ENCODE data around the gene SUGP2.

The SUGP2 gene

GRCh38 chr19:19049406-19049805, 16.1 kb upstream of the SUGP2 start:
- no peak overlapping the region for H2BK120ac ChIP-seq (ENCODE audit: low read depth, low read length)
- no peaks in the 10 kb centered on the region for H3K79me1 ChIP-seq (ENCODE audit: low read length)
- H4K8ac ChIP-seq (ENCODE audit: low read depth, low read length) = no peak overlapping the region
- no peak overlapping the region for H3K9ac ChIP-seq (ENCODE audit: low read length)
- no peak overlapping the region for H2AK5ac ChIP-seq (ENCODE audit: low read length)
- peak overlapping the region; percentile 49 for H3K27ac ChIP-seq (ENCODE audit: low read depth, low read length)
- H3K79me2 ChIP-seq (ENCODE audit: control insufficient read depth, insufficient read depth, low read length) = no peaks in the 10 kb centered on the region
- H3K23ac ChIP-seq (ENCODE audit: low read length) = no peak overlapping the region
- no peak overlapping the region for H3K4me3 ChIP-seq (ENCODE audit: low read length)
- H3K4ac ChIP-seq (ENCODE audit: low read depth, low read length) = no peak overlapping the region
- no peak for DNase-seq
- H3K27me3 ChIP-seq (ENCODE audit: insufficient read depth, low read length, poor library complexity) = no peaks in the 10 kb centered on the region
- no peak overlapping the region for H2BK15ac ChIP-seq (replicated peaks; ENCODE audit: low read depth)
- H3K56ac ChIP-seq (ENCODE audit: low read length) = no peak overlapping the region
- peaks cover 7% of the 10 kb centered on the region for H3K36me3 ChIP-seq (ENCODE audit: control insufficient read depth, insufficient read depth, low read length)
- no peak overlapping the region for H4K5ac ChIP-seq (ENCODE audit: low read length)
- H3K4me1 ChIP-seq (ENCODE audit: control insufficient read depth, low read depth, low read length) = no peaks in the 10 kb centered on the region
- no peak overlapping the region for H2BK5ac ChIP-seq (ENCODE audit: low read length)
- no CpG with 5 or more reads among the region's 2 CpGs for WGBS (ENCODE audit: extremely low coverage, insufficient coverage, low lambda C conversion rate)
- H3K18ac ChIP-seq (ENCODE audit: low read length) = no peak overlapping the region
- H3K4me2 ChIP-seq (ENCODE audit: low read length) = no peak overlapping the region

GRCh38 chr19:19043881-19044280, 10.6 kb upstream of the SUGP2 start:
- DNase-seq = no peak
- no peak overlapping the region for H3K4ac ChIP-seq (ENCODE audit: low read depth, low read length)
- H4K5ac ChIP-seq (ENCODE audit: low read length) = no peak overlapping the region
- no peak overlapping the region for H2BK5ac ChIP-seq (ENCODE audit: low read length)
- no peak overlapping the region for H3K9ac ChIP-seq (ENCODE audit: low read length)
- H3K56ac ChIP-seq (ENCODE audit: low read length) = no peak overlapping the region
- WGBS (ENCODE audit: extremely low coverage, insufficient coverage, low lambda C conversion rate) = no CpG with 5 or more reads among the region's 6 CpGs
- H2BK15ac ChIP-seq (replicated peaks; ENCODE audit: low read depth) = no peak overlapping the region
- no peak overlapping the region for H3K27ac ChIP-seq (ENCODE audit: low read depth, low read length)
- H3K4me2 ChIP-seq (ENCODE audit: low read length) = no peak overlapping the region
- no peak overlapping the region for H2AK5ac ChIP-seq (ENCODE audit: low read length)
- no peak overlapping the region for H3K4me3 ChIP-seq (ENCODE audit: low read length)
- no peaks in the 10 kb centered on the region for H3K27me3 ChIP-seq (ENCODE audit: insufficient read depth, low read length, poor library complexity)
- peaks cover 14% of the 10 kb centered on the region for H3K79me2 ChIP-seq (ENCODE audit: control insufficient read depth, insufficient read depth, low read length)
- no peak overlapping the region for H2BK120ac ChIP-seq (ENCODE audit: low read depth, low read length)
- H3K79me1 ChIP-seq (ENCODE audit: low read length) = peaks cover 16% of the 10 kb centered on the region
- H3K23ac ChIP-seq (ENCODE audit: low read length) = no peak overlapping the region
- peaks cover 7% of the 10 kb centered on the region for H3K36me3 ChIP-seq (ENCODE audit: control insufficient read depth, insufficient read depth, low read length)
- H3K18ac ChIP-seq (ENCODE audit: low read length) = no peak overlapping the region
- H4K8ac ChIP-seq (ENCODE audit: low read depth, low read length) = no peak overlapping the region
- H3K4me1 ChIP-seq (ENCODE audit: control insufficient read depth, low read depth, low read length) = no peaks in the 10 kb centered on the region

GRCh38 chr19:19043481-19043880, 10.2 kb upstream of the SUGP2 start:
- no peak overlapping the region for H2BK120ac ChIP-seq (ENCODE audit: low read depth, low read length)
- no peak overlapping the region for H3K18ac ChIP-seq (ENCODE audit: low read length)
- H3K56ac ChIP-seq (ENCODE audit: low read length) = no peak overlapping the region
- H4K5ac ChIP-seq (ENCODE audit: low read length) = no peak overlapping the region
- no peak overlapping the region for H2BK15ac ChIP-seq (replicated peaks; ENCODE audit: low read depth)
- H3K36me3 ChIP-seq (ENCODE audit: control insufficient read depth, insufficient read depth, low read length) = peaks cover 7% of the 10 kb centered on the region
- H3K4me1 ChIP-seq (ENCODE audit: control insufficient read depth, low read depth, low read length) = no peaks in the 10 kb centered on the region
- no peak overlapping the region for H2AK5ac ChIP-seq (ENCODE audit: low read length)
- no peak overlapping the region for H3K27ac ChIP-seq (ENCODE audit: low read depth, low read length)
- no peak overlapping the region for H3K4me2 ChIP-seq (ENCODE audit: low read length)
- H3K4me3 ChIP-seq (ENCODE audit: low read length) = no peak overlapping the region
- no peak overlapping the region for H3K4ac ChIP-seq (ENCODE audit: low read depth, low read length)
- DNase-seq = no peak
- WGBS (ENCODE audit: extremely low coverage, insufficient coverage, low lambda C conversion rate) = no CpG with 5 or more reads among the region's 6 CpGs
- peaks cover 16% of the 10 kb centered on the region for H3K79me1 ChIP-seq (ENCODE audit: low read length)
- no peak overlapping the region for H3K9ac ChIP-seq (ENCODE audit: low read length)
- no peak overlapping the region for H3K23ac ChIP-seq (ENCODE audit: low read length)
- H3K27me3 ChIP-seq (ENCODE audit: insufficient read depth, low read length, poor library complexity) = no peaks in the 10 kb centered on the region
- H3K79me2 ChIP-seq (ENCODE audit: control insufficient read depth, insufficient read depth, low read length) = peaks cover 14% of the 10 kb centered on the region
- H4K8ac ChIP-seq (ENCODE audit: low read depth, low read length) = no peak overlapping the region
- no peak overlapping the region for H2BK5ac ChIP-seq (ENCODE audit: low read length)

DNA sequence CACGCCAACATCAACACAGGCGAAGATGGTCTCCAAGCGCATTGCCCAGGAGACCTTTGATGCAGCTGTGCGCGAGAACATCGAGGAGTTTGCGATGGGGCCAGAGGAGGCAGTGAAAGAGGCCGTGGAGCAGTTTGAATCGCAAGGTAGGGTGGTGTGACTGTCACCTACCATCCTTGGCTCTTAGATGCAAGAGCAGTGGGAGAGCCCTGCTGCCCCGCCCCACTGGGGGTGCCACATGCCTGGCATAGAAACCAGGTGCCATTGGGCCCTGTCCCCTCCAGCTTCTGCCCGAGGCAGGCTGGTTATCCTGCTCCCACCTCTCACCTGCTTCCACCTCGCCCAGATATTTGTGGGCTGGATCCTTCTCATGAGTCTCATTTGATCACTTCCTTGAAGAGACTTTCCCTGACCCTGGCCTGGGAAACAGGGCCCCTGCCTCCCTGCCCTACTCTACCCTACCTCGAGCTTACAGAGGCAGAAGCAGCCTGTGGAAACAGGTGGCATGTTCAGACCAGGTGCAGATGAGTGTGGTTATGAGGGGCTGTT, 9.5 kb upstream of the SUGP2 start:
- H3K56ac ChIP-seq (ENCODE audit: low read length) = no peak overlapping the region
- no peak overlapping the region for H3K4ac ChIP-seq (ENCODE audit: low read depth, low read length)
- peaks cover 17% of the 10 kb centered on the region for H3K79me1 ChIP-seq (ENCODE audit: low read length)
- DNase-seq = no peak
- H4K8ac ChIP-seq (ENCODE audit: low read depth, low read length) = no peak overlapping the region
- no CpG with 5 or more reads among the region's 13 CpGs for WGBS (ENCODE audit: extremely low coverage, insufficient coverage, low lambda C conversion rate)
- no peak overlapping the region for H3K23ac ChIP-seq (ENCODE audit: low read length)
- H4K5ac ChIP-seq (ENCODE audit: low read length) = no peak overlapping the region
- H3K4me3 ChIP-seq (ENCODE audit: low read length) = no peak overlapping the region
- H3K18ac ChIP-seq (ENCODE audit: low read length) = no peak overlapping the region
- H2AK5ac ChIP-seq (ENCODE audit: low read length) = no peak overlapping the region
- H3K9ac ChIP-seq (ENCODE audit: low read length) = no peak overlapping the region
- H2BK5ac ChIP-seq (ENCODE audit: low read length) = no peak overlapping the region
- peaks cover 19% of the 10 kb centered on the region for H3K79me2 ChIP-seq (ENCODE audit: control insufficient read depth, insufficient read depth, low read length)
- no peak overlapping the region for H2BK15ac ChIP-seq (replicated peaks; ENCODE audit: low read depth)
- H3K27ac ChIP-seq (ENCODE audit: low read depth, low read length) = no peak overlapping the region
- H3K36me3 ChIP-seq (ENCODE audit: control insufficient read depth, insufficient read depth, low read length) = peaks cover 7% of the 10 kb centered on the region
- H3K27me3 ChIP-seq (ENCODE audit: insufficient read depth, low read length, poor library complexity) = no peaks in the 10 kb centered on the region
- H3K4me2 ChIP-seq (ENCODE audit: low read length) = no peak overlapping the region
- no peaks in the 10 kb centered on the region for H3K4me1 ChIP-seq (ENCODE audit: control insufficient read depth, low read depth, low read length)
- no peak overlapping the region for H2BK120ac ChIP-seq (ENCODE audit: low read depth, low read length)

DNA sequence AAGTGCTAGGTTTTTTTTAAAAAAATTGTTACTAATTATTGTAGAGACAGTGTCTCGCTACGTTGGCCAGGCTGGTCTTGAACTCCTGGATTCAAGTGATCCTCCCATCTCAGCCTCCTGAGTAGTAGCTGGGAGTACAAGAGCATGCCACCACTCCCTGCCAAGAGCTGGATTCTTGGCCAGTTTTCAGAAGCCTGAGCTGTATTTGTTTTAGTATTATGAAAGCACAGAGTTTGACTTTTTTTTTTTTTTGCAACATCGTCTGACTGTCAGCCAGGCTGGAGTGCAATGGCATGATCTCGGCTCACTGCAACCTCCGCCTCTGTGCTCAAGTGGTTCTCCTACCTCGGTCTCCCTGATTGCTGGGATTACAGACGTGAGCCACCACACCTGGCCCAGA, 7.1 kb upstream of the SUGP2 start:
- Histone ChIP-seq H3K23ac (ENCODE audit: low read length) (no peak overlapping the region), H3K79me2 (ENCODE audit: control insufficient read depth, insufficient read depth, low read length) (peaks cover 38% of the 10 kb centered on the region), H3K36me3 (ENCODE audit: control insufficient read depth, insufficient read depth, low read length) (peaks cover 9% of the 10 kb centered on the region), H3K4me2 (ENCODE audit: low read length) (no peak overlapping the region), H3K56ac (ENCODE audit: low read length) (no peak overlapping the region), H3K9ac (ENCODE audit: low read length) (no peak overlapping the region), H3K18ac (ENCODE audit: low read length) (no peak overlapping the region), H2AK5ac (ENCODE audit: low read length) (no peak overlapping the region), H3K4me3 (ENCODE audit: low read length) (no peak overlapping the region), H2BK15ac (replicated peaks; ENCODE audit: low read depth) (no peak overlapping the region), H2BK5ac (ENCODE audit: low read length) (no peak overlapping the region), H3K27ac (ENCODE audit: low read depth, low read length) (no peak overlapping the region), H3K4me1 (ENCODE audit: control insufficient read depth, low read depth, low read length) (no peaks in the 10 kb centered on the region), H3K79me1 (ENCODE audit: low read length) (peaks cover 25% of the 10 kb centered on the region), H3K4ac (ENCODE audit: low read depth, low read length) (no peak overlapping the region), H3K27me3 (ENCODE audit: insufficient read depth, low read length, poor library complexity) (no peaks in the 10 kb centered on the region), H2BK120ac (ENCODE audit: low read depth, low read length) (no peak overlapping the region), H4K5ac (ENCODE audit: low read length) (no peak overlapping the region), H4K8ac (ENCODE audit: low read depth, low read length) (no peak overlapping the region)
- WGBS (ENCODE audit: extremely low coverage, insufficient coverage, low lambda C conversion rate) = no CpG with 5 or more reads among the region's 7 CpGs
- no peak for DNase-seq

- no peak overlapping the region for H2BK5ac ChIP-seq (ENCODE audit: low read length)
- H3K4ac ChIP-seq (ENCODE audit: low read depth, low read length) = no peak overlapping the region
- no peak overlapping the region for H3K4me3 ChIP-seq (ENCODE audit: low read length)
- no peak overlapping the region for H4K5ac ChIP-seq (ENCODE audit: low read length)
- no peak overlapping the region for H2BK120ac ChIP-seq (ENCODE audit: low read depth, low read length)
- no peak overlapping the region for H2BK15ac ChIP-seq (replicated peaks; ENCODE audit: low read depth)
- no peak overlapping the region for H3K18ac ChIP-seq (ENCODE audit: low read length)
- H3K4me1 ChIP-seq (ENCODE audit: control insufficient read depth, low read depth, low read length) = no peaks in the 10 kb centered on the region
- no peak overlapping the region for H3K4me2 ChIP-seq (ENCODE audit: low read length)
- H3K36me3 ChIP-seq (ENCODE audit: control insufficient read depth, insufficient read depth, low read length) = peaks cover 9% of the 10 kb centered on the region
- no peak overlapping the region for H4K8ac ChIP-seq (ENCODE audit: low read depth, low read length)
- DNase-seq = no peak
- no peak overlapping the region for H3K56ac ChIP-seq (ENCODE audit: low read length)
- H2AK5ac ChIP-seq (ENCODE audit: low read length) = no peak overlapping the region
- no peak overlapping the region for H3K27ac ChIP-seq (ENCODE audit: low read depth, low read length)
- H3K23ac ChIP-seq (ENCODE audit: low read length) = no peak overlapping the region
- peaks cover 42% of the 10 kb centered on the region for H3K79me2 ChIP-seq (ENCODE audit: control insufficient read depth, insufficient read depth, low read length)
- H3K27me3 ChIP-seq (ENCODE audit: insufficient read depth, low read length, poor library complexity) = no peaks in the 10 kb centered on the region
- no peak overlapping the region for H3K9ac ChIP-seq (ENCODE audit: low read length)
- no CpG with 5 or more reads among the region's 4 CpGs for WGBS (ENCODE audit: extremely low coverage, insufficient coverage, low lambda C conversion rate)
- H3K79me1 ChIP-seq (ENCODE audit: low read length) = peaks cover 25% of the 10 kb centered on the region
Measured at GRCh38 chr19:19039901-19040300, 6.6 kb upstream of the SUGP2 start.
